ENCODE results near the gene SMC1B. TPM values are rescaled to one million over a fixed set of nuclear protein-coding genes. Genes with fewer than 3 reads are reported as not detected.

SMC1B gene
- total RNA-seq, 1 experiment from 2014 or later: not detected

DNA sequence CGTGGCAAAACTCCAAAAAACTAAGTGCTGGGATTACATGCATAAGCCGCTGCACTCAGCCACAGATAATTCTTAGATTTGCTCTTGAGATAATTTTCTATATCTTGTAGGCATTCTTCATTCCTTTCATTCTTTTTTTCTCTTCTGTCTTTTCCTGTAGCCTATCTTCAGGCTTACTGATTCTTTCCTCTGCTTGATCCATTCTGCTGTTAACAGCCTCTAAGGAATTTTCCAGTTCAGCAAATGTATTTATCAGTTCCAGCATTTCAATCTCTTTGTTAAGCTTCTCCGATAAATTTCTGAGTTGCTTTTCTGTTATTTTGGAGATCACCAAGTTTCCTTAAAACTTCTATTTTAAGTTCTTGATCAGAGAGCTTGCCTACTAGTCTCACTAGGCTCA, 46.7 kb downstream of the SMC1B start:
- Histone ChIP-seq H3K4me3 (ENCODE audit: low read depth, low read length, poor library complexity, severe bottlenecking) (no peak overlapping the region), H3K4me1 (ENCODE audit: insufficient read depth, low read length, poor library complexity, severe bottlenecking) (no peaks in the 10 kb centered on the region), H3K36me3 (ENCODE audit: insufficient read depth, low read length, poor library complexity, severe bottlenecking) (no peaks in the 10 kb centered on the region), H3K9me3 (ENCODE audit: low read depth, low read length, poor library complexity, severe bottlenecking) (no peaks in the 10 kb centered on the region), H3K27me3 (replicated peaks; ENCODE audit: insufficient read depth, low read depth, low read length, poor library complexity) (no peaks in the 10 kb centered on the region), H3K27ac (ENCODE audit: low read depth, low read length, poor library complexity, severe bottlenecking) (no peak overlapping the region)
- ChIA-PET POLR2A (ENCODE audit: low non-redundant PET) (no interaction called here), CTCF (no interaction called here)
- TF ChIP-seq EZH2 (IDR thresholded peaks at IDR 0.05; ENCODE audit: borderline replicate concordance, low read depth, low read length, poor library complexity, severe bottlenecking) (no peak), CTCF (conservative IDR thresholded peaks at IDR 0.05; ENCODE audit: low read depth, low read length) (no peak)
- DNase-seq (ENCODE audit: low spot score): no peak
- no TSS peak for BruUV-seq (replicated peaks)
- intact Hi-C loops (cut with micrococcal nuclease; ENCODE audit: unreplicated experiment): no loop called here

GRCh38 chr22:45359627-45360026, 53.8 kb downstream of the SMC1B start:
- no peaks in the 10 kb centered on the region for H3K9me3 ChIP-seq (ENCODE audit: low read depth, low read length, poor library complexity, severe bottlenecking)
- TF ChIP-seq CTCF (conservative IDR thresholded peaks at IDR 0.05; ENCODE audit: low read depth, low read length) (no peak), EZH2 (IDR thresholded peaks at IDR 0.05; ENCODE audit: borderline replicate concordance, low read depth, low read length, poor library complexity, severe bottlenecking) (no peak)
- POLR2A ChIA-PET (ENCODE audit: low non-redundant PET): no interaction called here
- CTCF ChIA-PET: no interaction called here
- intact Hi-C loops (cut with micrococcal nuclease; ENCODE audit: unreplicated experiment): no loop called here
- H3K27ac ChIP-seq (ENCODE audit: low read depth, low read length, poor library complexity, severe bottlenecking): no peak overlapping the region
- no TSS peak for BruUV-seq (replicated peaks)
- DNase-seq (ENCODE audit: low spot score): no peak
- H3K36me3 ChIP-seq (ENCODE audit: insufficient read depth, low read length, poor library complexity, severe bottlenecking): no peaks in the 10 kb centered on the region
- no peaks in the 10 kb centered on the region for H3K27me3 ChIP-seq (replicated peaks; ENCODE audit: insufficient read depth, low read depth, low read length, poor library complexity)
- H3K4me3 ChIP-seq (ENCODE audit: low read depth, low read length, poor library complexity, severe bottlenecking): no peak overlapping the region
- no peaks in the 10 kb centered on the region for H3K4me1 ChIP-seq (ENCODE audit: insufficient read depth, low read length, poor library complexity, severe bottlenecking)

DNA sequence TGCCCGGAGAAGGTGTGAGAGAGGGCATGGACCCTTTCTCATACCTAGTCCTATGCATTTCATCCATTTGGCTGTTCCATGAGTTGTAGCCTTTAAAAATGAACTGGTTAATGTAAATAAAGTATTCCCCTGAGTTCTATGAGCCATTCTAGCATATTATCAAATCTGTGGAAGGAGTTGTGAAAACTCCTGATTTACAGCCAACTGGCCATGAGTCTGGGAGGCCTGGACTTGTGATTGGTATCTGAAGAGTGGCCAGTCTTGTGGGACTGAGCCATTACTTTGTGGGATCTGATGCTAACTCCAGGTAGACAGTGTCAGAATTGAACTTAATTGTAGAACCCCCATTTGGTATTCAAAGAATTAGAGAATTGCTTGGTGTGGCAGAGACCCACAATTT, 55.3 kb downstream of the SMC1B start:
- Histone ChIP-seq H3K36me3 (ENCODE audit: insufficient read depth, low read length, poor library complexity, severe bottlenecking) (no peaks in the 10 kb centered on the region), H3K9me3 (ENCODE audit: low read depth, low read length, poor library complexity, severe bottlenecking) (no peaks in the 10 kb centered on the region), H3K4me3 (ENCODE audit: low read depth, low read length, poor library complexity, severe bottlenecking) (no peak overlapping the region), H3K4me1 (ENCODE audit: insufficient read depth, low read length, poor library complexity, severe bottlenecking) (no peaks in the 10 kb centered on the region), H3K27me3 (replicated peaks; ENCODE audit: insufficient read depth, low read depth, low read length, poor library complexity) (no peaks in the 10 kb centered on the region), H3K27ac (ENCODE audit: low read depth, low read length, poor library complexity, severe bottlenecking) (no peak overlapping the region)
- intact Hi-C loops (cut with micrococcal nuclease; ENCODE audit: unreplicated experiment): no loop called here
- ChIA-PET POLR2A (ENCODE audit: low non-redundant PET) (no interaction called here), CTCF (no interaction called here)
- TF ChIP-seq EZH2 (IDR thresholded peaks at IDR 0.05; ENCODE audit: borderline replicate concordance, low read depth, low read length, poor library complexity, severe bottlenecking) (no peak), CTCF (conservative IDR thresholded peaks at IDR 0.05; ENCODE audit: low read depth, low read length) (no peak)
- no TSS peak for BruUV-seq (replicated peaks)
- DNase-seq (ENCODE audit: low spot score): no peak
